ENCODE data around the gene PGBD5. TPM values are rescaled to one million over a fixed set of nuclear protein-coding genes. Genes with fewer than 3 reads are reported as not detected.

The PGBD5 gene
- total and polyA plus RNA-seq, 2 donors (not counting 1 experiment from before 2014, with no cell fraction given), result 0.10 to 0.17 TPM

GRCh38 chr1:230393722-230394121 lies 32.4 kb downstream of the PGBD5 start:
- Histone ChIP-seq H2AFZ (ENCODE audit: low read length) (no peak overlapping the region), H3K9ac (ENCODE audit: insufficient read depth, low read length) (no peak overlapping the region), H3K4me3 (replicated peaks in 1 of 4; ENCODE audit: control extremely low read depth in 1 of 4, insufficient read depth in 1 of 4, low read depth in 3 of 4, low read length in 4 of 4) (no peak overlapping the region), H3K27ac (ENCODE audit: insufficient read depth, low read length) (no peak overlapping the region), H3K79me2 (ENCODE audit: control insufficient read depth, insufficient read depth, low read length) (no peaks in the 10 kb centered on the region), H3K36me3 (ENCODE audit: control insufficient read depth, insufficient read depth, low read length) (no peaks in the 10 kb centered on the region), H3K4me2 (ENCODE audit: extremely low read depth, insufficient read depth, low read length) (no peak overlapping the region), H3K4me1 (ENCODE audit: control insufficient read depth, extremely low read depth, insufficient read depth, low read length) (no peaks in the 10 kb centered on the region), H3K9me3 (ENCODE audit: control insufficient read depth, insufficient read depth, low read depth, low read length) (no peaks in the 10 kb centered on the region), H4K20me1 (ENCODE audit: control insufficient read depth, extremely low read depth, insufficient read depth, low read length) (no peaks in the 10 kb centered on the region), H3K27me3 (ENCODE audit: control insufficient read depth, insufficient read depth, low read length) (no peaks in the 10 kb centered on the region)
- TF ChIP-seq, protein P1, sequence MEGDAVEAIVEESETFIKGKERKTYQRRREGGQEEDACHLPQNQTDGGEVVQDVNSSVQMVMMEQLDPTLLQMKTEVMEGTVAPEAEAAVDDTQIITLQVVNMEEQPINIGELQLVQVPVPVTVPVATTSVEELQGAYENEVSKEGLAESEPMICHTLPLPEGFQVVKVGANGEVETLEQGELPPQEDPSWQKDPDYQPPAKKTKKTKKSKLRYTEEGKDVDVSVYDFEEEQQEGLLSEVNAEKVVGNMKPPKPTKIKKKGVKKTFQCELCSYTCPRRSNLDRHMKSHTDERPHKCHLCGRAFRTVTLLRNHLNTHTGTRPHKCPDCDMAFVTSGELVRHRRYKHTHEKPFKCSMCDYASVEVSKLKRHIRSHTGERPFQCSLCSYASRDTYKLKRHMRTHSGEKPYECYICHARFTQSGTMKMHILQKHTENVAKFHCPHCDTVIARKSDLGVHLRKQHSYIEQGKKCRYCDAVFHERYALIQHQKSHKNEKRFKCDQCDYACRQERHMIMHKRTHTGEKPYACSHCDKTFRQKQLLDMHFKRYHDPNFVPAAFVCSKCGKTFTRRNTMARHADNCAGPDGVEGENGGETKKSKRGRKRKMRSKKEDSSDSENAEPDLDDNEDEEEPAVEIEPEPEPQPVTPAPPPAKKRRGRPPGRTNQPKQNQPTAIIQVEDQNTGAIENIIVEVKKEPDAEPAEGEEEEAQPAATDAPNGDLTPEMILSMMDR (conservative IDR thresholded peaks at IDR 0.05 in 1 of 2, IDR thresholded peaks at IDR 0.05 in 1 of 2; ENCODE audit: low read depth in 1 of 2, low read length in 2 of 2), result no peak
- TF ChIP-seq EZH2 (IDR thresholded peaks at IDR 0.05; ENCODE audit: low read length, missing control alignments), result no peak
- DNase-seq (ENCODE audit: low read depth in 2 of 2), result no peak

DNA sequence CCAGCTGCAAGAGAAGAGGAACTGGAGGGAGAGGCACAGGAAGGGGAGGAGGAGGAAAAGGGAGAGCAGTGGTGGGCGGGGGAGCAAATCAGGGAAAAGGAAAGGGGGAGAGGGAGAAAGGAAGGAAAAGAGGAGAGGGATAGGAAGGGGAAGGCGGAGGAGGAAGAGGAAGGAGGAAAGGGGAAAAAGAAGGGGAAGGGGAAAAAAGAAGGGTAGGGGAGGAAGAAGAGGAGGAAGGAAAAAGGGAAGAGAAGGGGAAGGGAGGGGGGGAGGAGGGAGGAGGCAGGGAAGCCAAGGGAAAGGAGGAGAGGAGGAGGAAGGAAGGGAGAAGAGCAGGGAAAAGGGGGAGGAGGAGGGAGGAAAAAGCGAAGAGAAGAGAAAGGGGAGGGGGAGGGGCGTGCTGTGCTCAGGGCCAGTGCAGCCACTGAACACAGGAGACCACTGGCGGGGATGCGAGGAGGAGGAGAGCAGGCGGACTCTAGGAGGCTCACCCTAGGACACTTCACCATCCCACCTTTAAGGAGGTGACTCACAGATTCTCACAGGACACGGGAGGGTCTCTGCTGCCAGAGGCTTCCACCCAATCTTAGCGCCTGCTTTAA lies 33.1 kb downstream of the PGBD5 start:
- TF ChIP-seq EZH2 (IDR thresholded peaks at IDR 0.05; ENCODE audit: low read length, missing control alignments), result no peak
- TF ChIP-seq, protein P1 (conservative IDR thresholded peaks at IDR 0.05 in 1 of 2, IDR thresholded peaks at IDR 0.05 in 1 of 2; ENCODE audit: low read depth in 1 of 2, low read length in 2 of 2), result no peak
- Histone ChIP-seq H3K4me2 (ENCODE audit: extremely low read depth, insufficient read depth, low read length) (no peak overlapping the region), H3K4me3 (replicated peaks in 1 of 4; ENCODE audit: control extremely low read depth in 1 of 4, insufficient read depth in 1 of 4, low read depth in 3 of 4, low read length in 4 of 4) (no peak overlapping the region), H3K27ac (ENCODE audit: insufficient read depth, low read length) (no peak overlapping the region), H3K4me1 (ENCODE audit: control insufficient read depth, extremely low read depth, insufficient read depth, low read length) (no peaks in the 10 kb centered on the region), H2AFZ (ENCODE audit: low read length) (no peak overlapping the region), H3K79me2 (ENCODE audit: control insufficient read depth, insufficient read depth, low read length) (no peaks in the 10 kb centered on the region), H3K9me3 (ENCODE audit: control insufficient read depth, insufficient read depth, low read depth, low read length) (no peaks in the 10 kb centered on the region), H3K9ac (ENCODE audit: insufficient read depth, low read length) (no peak overlapping the region), H3K27me3 (ENCODE audit: control insufficient read depth, insufficient read depth, low read length) (no peaks in the 10 kb centered on the region), H3K36me3 (ENCODE audit: control insufficient read depth, insufficient read depth, low read length) (no peaks in the 10 kb centered on the region), H4K20me1 (ENCODE audit: control insufficient read depth, extremely low read depth, insufficient read depth, low read length) (no peaks in the 10 kb centered on the region)
- DNase-seq (ENCODE audit: low read depth in 2 of 2), result no peak

GRCh38 chr1:230392536-230392909 lies 33.6 kb downstream of the PGBD5 start:
- Histone ChIP-seq H4K20me1 (ENCODE audit: control insufficient read depth, extremely low read depth, insufficient read depth, low read length) (no peaks in the 10 kb centered on the region), H3K4me3 (replicated peaks in 1 of 4; ENCODE audit: control extremely low read depth in 1 of 4, insufficient read depth in 1 of 4, low read depth in 3 of 4, low read length in 4 of 4) (no peak overlapping the region), H3K4me2 (ENCODE audit: extremely low read depth, insufficient read depth, low read length) (no peak overlapping the region), H3K27ac (ENCODE audit: insufficient read depth, low read length) (no peak overlapping the region), H3K27me3 (ENCODE audit: control insufficient read depth, insufficient read depth, low read length) (no peaks in the 10 kb centered on the region), H3K36me3 (ENCODE audit: control insufficient read depth, insufficient read depth, low read length) (no peaks in the 10 kb centered on the region), H2AFZ (ENCODE audit: low read length) (no peak overlapping the region), H3K9ac (ENCODE audit: insufficient read depth, low read length) (no peak overlapping the region), H3K9me3 (ENCODE audit: control insufficient read depth, insufficient read depth, low read depth, low read length) (no peaks in the 10 kb centered on the region), H3K4me1 (ENCODE audit: control insufficient read depth, extremely low read depth, insufficient read depth, low read length) (no peaks in the 10 kb centered on the region), H3K79me2 (ENCODE audit: control insufficient read depth, insufficient read depth, low read length) (no peaks in the 10 kb centered on the region)
- no peak for DNase-seq (ENCODE audit: low read depth in 2 of 2)
- TF ChIP-seq, protein P1 (conservative IDR thresholded peaks at IDR 0.05 in 1 of 2, IDR thresholded peaks at IDR 0.05 in 1 of 2; ENCODE audit: low read depth in 1 of 2, low read length in 2 of 2), result no peak
- TF ChIP-seq EZH2 (IDR thresholded peaks at IDR 0.05; ENCODE audit: low read length, missing control alignments), result no peak

Data from fibroblast of lung (primary cell).